IPS-18a (cell line): ENCODE data around the gene PSME3.
"Not testable (repeated sequence)": the region's sequence is repeated elsewhere in the genome, so short reads cannot be mapped to it uniquely, and the experiment has no call there.

ENCODE experiments used
- H3K27ac ChIP-seq: one replicate; pipeline ENCODE4 v1.5.1; 2013; ENCODE audit warnings: low read length
- H3K27me3 ChIP-seq: one replicate; pipeline ENCODE4 v1.6.1; 2013; ENCODE audit warnings: mild to moderate bottlenecking, low read length; ENCODE audit not compliant: control insufficient read depth, insufficient read depth
- H3K36me3 ChIP-seq: one replicate; pipeline ENCODE4 v1.6.1; 2013; ENCODE audit warnings: low read depth, low read length; ENCODE audit not compliant: control insufficient read depth
- H3K4me1 ChIP-seq: one replicate; pipeline ENCODE4 v1.6.1; 2013; ENCODE audit warnings: low read depth, low read length; ENCODE audit not compliant: control insufficient read depth
- H3K4me3 ChIP-seq: one replicate; pipeline ENCODE4 v1.5.1; 2013; ENCODE audit warnings: low read length
- H3K9ac ChIP-seq: one replicate; pipeline ENCODE4 v1.6.1; 2013; ENCODE audit warnings: mild to moderate bottlenecking, low read length, moderate library complexity
- H3K9me3 ChIP-seq: one replicate; pipeline ENCODE4 v1.6.1; 2013; ENCODE audit warnings: low read depth, low read length; ENCODE audit not compliant: control insufficient read depth

PSME3 gene

DNA sequence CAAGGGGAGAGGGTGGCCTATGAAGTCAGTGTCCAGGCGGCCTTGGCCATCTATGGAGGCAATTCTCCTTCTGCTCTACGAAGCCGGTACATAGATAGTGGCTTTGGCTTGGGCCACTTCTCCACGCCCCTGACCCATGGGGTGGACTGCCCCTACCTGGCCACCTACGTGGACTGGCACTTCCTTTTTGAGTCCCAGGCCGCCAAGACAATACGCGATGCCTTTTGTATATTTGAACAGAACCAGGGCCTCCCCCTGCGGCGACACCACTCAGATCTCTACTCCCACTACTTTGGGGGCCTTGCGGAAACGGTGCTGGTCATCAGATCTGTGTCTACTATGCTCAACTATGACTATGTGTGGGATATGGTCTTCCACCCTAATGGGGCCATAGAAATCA, 35.1 kb downstream of the PSME3 start:
- peaks cover 6% of the 10 kb centered on the region for H3K9me3 ChIP-seq

DNA sequence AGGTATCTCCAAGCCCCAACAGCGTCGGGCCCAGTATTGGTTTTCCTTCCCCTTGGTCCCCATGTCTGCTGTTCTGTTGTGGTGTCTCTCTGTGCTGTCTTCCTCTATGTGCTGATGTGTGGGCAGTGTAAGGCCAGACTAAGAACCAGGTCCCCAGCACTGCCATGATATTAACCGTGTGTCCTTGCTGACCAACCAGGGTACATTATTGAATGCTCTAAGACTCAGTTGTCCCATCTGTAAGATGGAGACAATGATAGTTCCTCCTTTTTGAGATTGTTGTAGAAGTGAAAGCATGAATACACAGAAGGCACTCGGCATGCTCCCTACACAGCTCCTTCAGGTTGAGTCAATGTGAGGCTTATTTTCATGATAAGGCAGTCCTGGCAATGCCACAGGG, 38.5 kb downstream of the PSME3 start:
- Histone ChIP-seq H3K9me3 (peaks cover 6% of the 10 kb centered on the region), H3K4me3 (no peak overlapping the region), H3K9ac (no peak overlapping the region), H3K27ac (no peak overlapping the region), H3K4me1 (no peaks in the 10 kb centered on the region), H3K27me3 (no peaks in the 10 kb centered on the region), H3K36me3 (no peaks in the 10 kb centered on the region)

More for the DNA sequence above, 35.1 kb downstream of the PSME3 start:
- Histone ChIP-seq H3K27ac (no peak overlapping the region), H3K4me1 (no peaks in the 10 kb centered on the region), H3K4me3 (no peak overlapping the region), H3K27me3 (no peaks in the 10 kb centered on the region), H3K9ac (no peak overlapping the region), H3K36me3 (no peaks in the 10 kb centered on the region)

DNA sequence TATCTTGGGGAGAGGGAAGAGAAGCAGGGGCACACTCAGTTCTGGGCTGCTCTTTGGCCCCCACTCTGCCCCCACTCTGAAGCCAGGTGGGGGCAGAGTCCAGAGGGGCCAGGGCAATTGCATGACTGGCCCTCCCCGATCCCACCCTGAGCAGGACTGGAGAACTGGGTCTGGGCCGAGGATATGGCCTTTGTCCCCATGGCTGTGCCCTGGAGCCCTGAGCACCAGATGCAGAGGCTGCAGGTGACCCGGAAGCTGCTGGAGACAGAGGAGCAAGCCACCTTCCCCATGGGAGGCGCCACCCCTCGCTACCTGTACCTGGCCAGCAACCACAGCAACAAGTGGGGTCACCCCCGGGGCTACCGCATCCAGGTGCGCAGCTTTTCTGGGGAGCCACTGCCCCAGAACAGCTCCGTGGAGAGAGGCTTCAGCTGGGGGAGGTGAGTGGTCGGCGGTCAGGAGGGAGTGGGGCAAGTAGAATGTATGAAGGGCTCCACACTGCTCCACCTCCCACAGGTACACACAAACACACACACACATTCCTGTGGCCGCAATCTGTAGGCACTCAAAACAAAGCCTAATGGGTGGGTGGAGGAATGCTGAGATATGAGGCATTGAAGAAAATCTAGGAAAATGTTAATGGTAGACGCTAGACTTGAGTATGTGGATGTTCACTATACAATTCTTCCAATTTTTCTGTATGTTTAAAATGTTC, 39.2 kb downstream of the PSME3 start:
- H3K27me3 ChIP-seq = peaks cover 4% of the 10 kb centered on the region
- no peak overlapping the region for H3K9ac ChIP-seq
- no peak overlapping the region for H3K4me3 ChIP-seq
- no peaks in the 10 kb centered on the region for H3K4me1 ChIP-seq
- no peaks in the 10 kb centered on the region for H3K36me3 ChIP-seq
- peaks cover 6% of the 10 kb centered on the region for H3K9me3 ChIP-seq
- H3K27ac ChIP-seq = no peak overlapping the region

DNA sequence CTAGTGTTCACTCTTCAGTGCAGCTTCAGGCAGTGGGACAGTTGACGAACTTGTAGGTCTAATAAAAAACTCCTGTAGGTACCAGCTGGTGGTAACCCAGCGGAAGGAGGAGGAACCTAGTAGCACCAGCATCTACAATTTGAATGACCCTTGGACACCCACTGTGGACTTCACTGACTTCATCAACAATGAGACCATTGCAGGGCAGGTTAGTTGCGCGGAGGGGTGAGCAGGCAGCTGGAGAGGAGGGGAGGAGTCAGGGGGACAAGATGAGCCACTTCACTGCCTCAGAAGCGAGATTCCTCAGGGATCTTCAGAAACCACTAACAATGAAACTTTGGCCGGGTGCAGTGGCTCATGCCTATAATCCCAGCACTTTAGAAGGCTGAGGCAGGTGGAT, 40.1 kb downstream of the PSME3 start:
- Histone ChIP-seq H3K4me1 (peaks cover 2% of the 10 kb centered on the region), H3K4me3 (no peak overlapping the region), H3K9me3 (peaks cover 6% of the 10 kb centered on the region), H3K27me3 (peaks cover 13% of the 10 kb centered on the region), H3K36me3 (no peaks in the 10 kb centered on the region), H3K9ac (no peak overlapping the region), H3K27ac (no peak overlapping the region)

DNA sequence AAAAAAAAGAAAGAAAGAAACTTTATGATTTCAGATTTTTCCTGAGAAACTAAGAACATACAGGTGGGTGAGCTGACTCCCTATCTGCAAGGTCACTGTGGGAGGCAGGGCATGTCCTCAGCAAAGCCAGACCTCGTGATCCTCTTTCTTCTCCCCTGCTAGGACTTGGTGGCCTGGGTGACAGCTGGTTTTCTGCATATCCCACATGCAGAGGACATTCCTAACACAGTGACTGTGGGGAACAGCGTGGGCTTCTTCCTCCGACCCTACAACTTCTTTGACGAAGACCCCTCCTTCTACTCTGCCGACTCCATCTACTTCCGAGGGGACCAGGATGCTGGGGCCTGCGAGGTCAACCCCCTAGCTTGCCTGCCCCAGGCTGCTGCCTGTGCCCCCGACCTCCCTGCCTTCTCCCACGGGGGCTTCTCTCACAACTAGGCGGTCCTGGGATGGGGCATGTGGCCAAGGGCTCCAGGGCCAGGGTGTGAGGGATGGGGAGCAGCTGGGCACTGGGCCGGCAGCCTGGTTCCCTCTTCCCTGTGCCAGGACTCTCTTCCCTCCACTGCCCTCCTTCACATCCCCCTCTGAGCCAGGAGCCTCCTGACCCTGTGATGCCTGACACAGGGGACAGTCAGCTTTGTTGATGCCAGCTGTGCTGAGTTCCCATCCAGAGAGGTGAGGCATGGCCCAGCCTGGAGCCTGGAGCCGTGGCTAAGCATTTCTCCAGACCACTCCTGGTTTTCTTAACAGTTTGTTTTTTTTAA, 40.9 kb downstream of the PSME3 start:
- not testable (repeated sequence) for H3K9me3 ChIP-seq, H3K4me1 ChIP-seq, H3K27ac ChIP-seq, H3K9ac ChIP-seq, H3K4me3 ChIP-seq, H3K36me3 ChIP-seq
- peaks cover 21% of the 10 kb centered on the region for H3K27me3 ChIP-seq

DNA sequence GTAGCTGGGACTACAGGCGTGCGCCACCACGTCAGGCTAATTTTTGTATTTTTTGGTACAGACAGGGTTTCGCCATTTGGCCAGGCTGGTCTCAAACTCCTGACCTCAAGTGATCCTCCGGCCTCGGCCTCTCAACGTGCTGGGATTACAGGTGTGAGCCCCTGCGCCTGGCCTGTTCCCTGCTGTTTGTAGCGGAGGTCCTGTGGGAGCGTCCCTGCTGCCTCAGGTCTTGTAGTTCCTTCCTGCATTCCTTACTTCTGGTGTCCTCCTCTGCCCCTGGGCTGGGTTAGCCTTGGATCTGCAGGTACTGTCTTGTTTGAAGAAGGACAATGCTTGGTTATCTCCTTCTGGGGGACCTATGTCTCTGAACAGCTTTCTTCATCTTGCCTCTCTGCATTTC, 43.8 kb downstream of the PSME3 start:
- no peaks in the 10 kb centered on the region for H3K36me3 ChIP-seq
- H3K4me1 ChIP-seq = peaks cover 6% of the 10 kb centered on the region
- H3K4me3 ChIP-seq = no peak overlapping the region
- H3K27ac ChIP-seq = no peak overlapping the region
- H3K9me3 ChIP-seq = no peaks in the 10 kb centered on the region
- no peak overlapping the region for H3K9ac ChIP-seq
- H3K27me3 ChIP-seq = peaks cover 25% of the 10 kb centered on the region

DNA sequence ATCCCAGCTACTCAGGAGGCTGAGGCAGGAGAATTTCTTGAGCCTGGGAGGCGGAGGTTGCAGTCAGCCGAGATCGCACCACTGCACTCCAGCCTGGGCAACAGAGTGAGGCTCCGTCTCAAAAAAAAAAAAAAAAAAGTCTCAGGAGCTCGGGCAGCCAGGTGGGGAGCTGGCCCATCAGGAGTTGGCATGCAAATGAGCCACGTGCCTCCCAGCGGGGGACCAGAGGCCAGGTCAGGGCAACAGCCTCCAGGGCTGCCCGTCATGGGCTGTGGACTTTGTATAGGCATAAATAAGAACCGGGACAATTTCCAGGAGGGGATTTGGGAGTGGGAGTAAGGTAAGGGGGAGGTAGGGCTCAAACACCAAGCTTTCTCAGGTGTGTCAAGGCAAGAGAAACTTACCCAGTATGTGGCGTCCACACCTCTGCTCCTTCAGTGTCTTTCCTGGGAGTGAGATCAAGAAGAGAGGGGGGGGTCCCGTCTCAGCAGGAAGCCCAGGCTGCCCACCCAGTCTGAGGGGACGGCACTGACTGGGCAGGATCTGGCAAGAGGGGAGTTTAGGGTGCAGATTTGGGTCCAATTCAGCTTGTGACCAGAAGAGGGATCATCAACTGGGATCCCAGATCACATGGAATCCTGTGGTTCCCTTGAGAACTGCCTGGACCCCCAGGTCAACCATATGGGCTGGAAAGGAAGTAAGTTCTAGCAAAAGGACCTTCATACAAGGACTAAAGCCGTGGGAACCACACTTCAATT, 45.1 kb downstream of the PSME3 start:
- Histone ChIP-seq H3K9ac (no peak overlapping the region), H3K4me1 (peaks cover 6% of the 10 kb centered on the region), H3K27ac (no peak overlapping the region), H3K27me3 (peaks cover 25% of the 10 kb centered on the region), H3K36me3 (no peaks in the 10 kb centered on the region), H3K9me3 (no peaks in the 10 kb centered on the region), H3K4me3 (peak overlapping the region; percentile 5)

DNA sequence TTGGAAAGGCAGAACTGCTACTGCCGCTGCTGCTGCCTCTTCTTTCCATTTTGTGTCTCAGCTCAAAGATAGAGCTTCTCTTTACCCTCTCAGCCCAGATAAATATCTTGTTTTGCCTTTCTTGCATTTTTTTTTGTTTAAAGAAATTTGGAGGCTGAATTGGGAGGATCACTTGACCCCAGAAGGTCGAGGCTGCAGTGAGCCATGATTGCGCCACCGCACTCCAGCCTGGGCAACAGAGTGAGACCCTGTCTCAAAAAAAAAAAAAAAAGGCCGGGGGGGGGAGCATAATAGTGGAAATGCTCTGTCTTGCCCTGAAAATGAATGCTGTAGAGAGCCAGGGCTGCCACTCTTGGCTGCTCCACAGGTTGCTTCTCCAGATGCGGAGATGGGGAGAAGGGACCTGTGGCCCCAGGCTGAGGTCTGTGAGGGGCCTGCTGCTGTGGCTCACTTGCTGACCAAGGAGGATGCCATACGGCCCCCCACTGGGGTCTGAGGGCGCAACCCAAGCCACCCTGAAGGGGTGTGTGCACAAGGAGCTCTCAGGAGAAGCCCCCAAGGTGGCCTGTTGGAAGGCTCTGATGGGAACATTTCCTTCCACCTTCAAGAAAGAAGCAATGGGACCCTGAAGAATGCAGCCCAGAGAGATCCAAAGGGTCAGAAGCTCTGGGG, 45.9 kb downstream of the PSME3 start:
- H3K9ac ChIP-seq = no peak overlapping the region
- no peak overlapping the region for H3K4me3 ChIP-seq
- peaks cover 6% of the 10 kb centered on the region for H3K4me1 ChIP-seq
- peaks cover 25% of the 10 kb centered on the region for H3K27me3 ChIP-seq
- H3K9me3 ChIP-seq = no peaks in the 10 kb centered on the region
- H3K27ac ChIP-seq = no peak overlapping the region
- H3K36me3 ChIP-seq = no peaks in the 10 kb centered on the region

DNA sequence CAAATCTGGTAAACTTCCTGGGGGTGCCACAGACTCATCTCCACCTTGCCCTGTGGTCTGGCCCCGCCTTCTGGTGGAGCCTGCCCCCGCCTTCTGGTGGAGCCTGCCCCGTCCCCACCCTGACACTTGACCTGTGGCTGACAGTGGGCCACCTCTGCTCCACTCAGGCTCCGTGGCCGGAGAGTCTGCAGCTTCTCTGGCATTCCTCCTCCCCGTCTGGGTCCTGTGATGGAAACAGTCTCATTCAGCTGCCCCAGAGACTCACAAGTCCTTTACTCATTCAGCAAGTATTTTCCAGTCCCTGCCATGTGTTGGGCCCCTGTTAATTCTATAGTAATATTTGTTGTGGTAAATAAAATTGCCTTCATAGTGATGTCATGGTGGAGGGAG, 46.4 kb downstream of the PSME3 start:
- Histone ChIP-seq H3K9me3 (no peaks in the 10 kb centered on the region), H3K27me3 (peaks cover 25% of the 10 kb centered on the region), H3K4me1 (peaks cover 6% of the 10 kb centered on the region), H3K4me3 (no peak overlapping the region), H3K9ac (no peak overlapping the region), H3K27ac (no peak overlapping the region), H3K36me3 (no peaks in the 10 kb centered on the region)

DNA sequence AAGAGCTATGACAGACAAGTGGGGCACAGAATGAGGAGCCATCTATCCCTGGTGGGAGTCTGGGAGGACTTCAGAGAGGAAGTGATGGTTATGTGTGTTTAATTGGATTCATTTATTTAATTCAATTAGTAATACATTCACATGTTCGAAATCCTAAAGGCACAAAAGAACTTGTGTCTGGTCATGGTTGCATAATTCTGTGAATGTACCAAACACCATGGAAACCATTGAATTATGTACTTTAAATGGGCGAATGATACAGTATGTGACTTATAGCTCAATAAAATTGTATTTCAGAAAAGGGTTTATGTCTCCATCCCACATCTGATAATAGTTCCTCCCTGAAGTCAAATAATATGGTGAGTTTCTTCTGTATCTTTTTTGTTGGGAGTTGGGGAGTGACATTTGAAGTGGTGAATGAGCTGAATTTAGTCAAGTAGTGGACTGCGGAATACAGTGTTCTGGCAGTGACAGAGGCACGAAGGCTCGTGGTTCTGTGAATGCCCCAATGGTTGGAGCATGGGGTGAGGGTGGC, 47.6 kb downstream of the PSME3 start:
- no peak overlapping the region for H3K9ac ChIP-seq
- H3K4me1 ChIP-seq = peaks cover 6% of the 10 kb centered on the region
- H3K36me3 ChIP-seq = no peaks in the 10 kb centered on the region
- H3K4me3 ChIP-seq = no peak overlapping the region
- H3K9me3 ChIP-seq = no peaks in the 10 kb centered on the region
- H3K27me3 ChIP-seq = peaks cover 25% of the 10 kb centered on the region
- H3K27ac ChIP-seq = no peak overlapping the region

DNA sequence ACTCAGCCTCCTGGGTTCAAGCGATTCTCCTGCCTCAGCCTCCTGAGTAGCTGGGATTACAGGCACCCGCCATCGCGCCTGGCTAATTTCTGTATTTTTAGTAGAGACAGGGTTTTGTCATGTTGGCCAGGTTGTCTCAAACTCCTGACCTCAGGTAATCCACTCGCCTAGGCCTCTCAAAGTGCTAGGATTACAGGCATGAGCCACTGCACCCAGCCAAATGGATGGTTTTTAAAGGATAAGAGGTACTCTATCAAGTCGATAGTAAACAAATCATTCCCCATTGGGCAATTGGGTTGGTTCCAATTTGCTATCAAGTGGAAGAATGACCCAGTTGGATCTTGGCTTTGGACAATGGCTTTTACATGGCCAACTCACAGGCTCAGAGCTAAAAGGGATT, 48.5 kb downstream of the PSME3 start:
- not testable (repeated sequence) for H3K9me3 ChIP-seq, H3K36me3 ChIP-seq, H3K27ac ChIP-seq, H3K9ac ChIP-seq, H3K4me1 ChIP-seq, H3K4me3 ChIP-seq
- peaks cover 25% of the 10 kb centered on the region for H3K27me3 ChIP-seq
